SH-SY5Y (cell line): ENCODE data around the gene CAP1.

Experiments used
- GATA2 ChIP-seq: IDR thresholded peaks from 2 replicates; pipeline ENCODE4 v1.6.1; 2011; ENCODE audit warnings: mild to moderate bottlenecking, low read depth, low read length
- GATA3 ChIP-seq: IDR thresholded peaks from 2 replicates; pipeline ENCODE4 v1.6.1; 2011; ENCODE audit warnings: low read depth, mild to moderate bottlenecking, low read length, moderate library complexity

DNA sequence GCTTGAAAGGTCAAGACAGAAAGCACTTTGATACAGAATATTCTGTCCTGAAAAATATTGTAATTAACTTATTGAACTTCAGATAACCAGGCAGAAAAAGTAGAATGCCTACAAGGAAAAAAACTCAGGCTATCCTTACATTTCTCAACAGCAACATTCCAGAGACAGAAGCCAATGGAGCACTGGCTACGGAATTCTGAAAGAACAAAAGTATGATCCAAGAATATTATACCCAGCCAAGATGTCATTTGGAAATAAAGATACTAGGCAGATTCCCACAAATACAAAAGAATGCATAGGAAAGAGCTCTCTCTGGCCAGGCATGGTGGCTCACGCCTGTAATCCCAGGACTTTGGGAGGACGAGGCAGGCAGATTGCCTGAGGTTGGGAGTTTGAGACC is 62.4 kb downstream of the CAP1 start:
- TF ChIP-seq GATA2, result no peak
- no peak for TF ChIP-seq GATA3
